H1 (cell line): ENCODE results near the gene CGNL1.

Experiments
- CTCF ChIP-seq, 3 experiments: IDR thresholded peaks; 1 replicate in 2 of 3; 2 replicates in 1 of 3; pipeline versions ENCODE4 v1.5.1 to v1.6.1; 2011; ENCODE audit warnings: low read length in 3 of 3, mild to moderate bottlenecking in 3 of 3, inconsistent platforms in 2 of 3, low read depth in 1 of 3, moderate library complexity in 1 of 3; ENCODE audit not compliant: insufficient read depth in 1 of 3; ENCODE audit errors: control extremely low read depth in 1 of 3
- EZH2 ChIP-seq: fragments of 200-600 bp; sonication (generic); IDR thresholded peaks from 2 replicates; pipeline ENCODE4 v1.7.1; 2012; ENCODE audit warnings: low read depth, mild to moderate bottlenecking, moderate library complexity, low read length, inconsistent platforms; ENCODE audit not compliant: severe bottlenecking
- JUND ChIP-seq: IDR thresholded peaks from 2 replicates; pipeline ENCODE4 v1.6.1; 2011; ENCODE audit warnings: mild to moderate bottlenecking, improper control_type of control experiment, low read length
- NRF1 ChIP-seq: IDR thresholded peaks from 2 replicates; pipeline ENCODE4 v1.6.1; 2011; ENCODE audit warnings: mild to moderate bottlenecking, low read depth, low read length, improper control_type of control experiment
- SIX5 ChIP-seq: IDR thresholded peaks from 2 replicates; pipeline ENCODE4 v1.6.1; 2011; ENCODE audit warnings: mild to moderate bottlenecking, low read depth, low read length
- TEAD4 ChIP-seq: IDR thresholded peaks from 2 replicates; pipeline ENCODE4 v1.6.1; 2012; ENCODE audit warnings: low read depth, low read length, inconsistent platforms, mixed read lengths

GRCh38 chr15:57521503-57521902 lies 145.2 kb downstream of the CGNL1 start:
- TF ChIP-seq CTCF (IDR thresholded peaks at IDR 0.05; ENCODE audit: control extremely low read depth in 1 of 3, insufficient read depth in 1 of 3, low read depth in 1 of 3, low read length in 3 of 3) (no peak), SIX5 (no peak), TEAD4 (no peak), EZH2 (no peak), JUND (no peak), NRF1 (no peak)
